ENCODE data around the gene UBE2U. TPM values are rescaled to one million over a fixed set of nuclear protein-coding genes. Genes with fewer than 3 reads are reported as not detected.

Gene UBE2U
- polyA plus RNA-seq, 1 donor (not counting 4 experiments of a cell fraction or from before 2014, with no cell fraction given): not detected

- no peaks in the 10 kb centered on the region for H3K4me1 ChIP-seq (ENCODE audit: control insufficient read depth, extremely low read depth, insufficient read depth, low read length)
- FAIRE-seq (no peak), DNase-seq (ENCODE audit: low read depth, low spot score) (no peak)
- H3K27me3 ChIP-seq (ENCODE audit: control insufficient read depth, extremely low read depth, insufficient read depth, low read length): no peaks in the 10 kb centered on the region
- H3K9me1 ChIP-seq (ENCODE audit: control insufficient read depth, extremely low read depth, insufficient read depth, low read length): no peaks in the 10 kb centered on the region
- no peaks in the 10 kb centered on the region for H3K9me3 ChIP-seq (ENCODE audit: control insufficient read depth, low read depth, low read length)
- dilution Hi-C loops (cut with MboI; ENCODE audit: extremely low pct_ligation_motif_present, low sequenced_read_pairs): loop anchor here (25.0 kb wide), 1 partner anchor 644 kb away; the partner anchor contains the start of gene PGM1
- H3K79me2 ChIP-seq (ENCODE audit: control insufficient read depth, insufficient read depth, low read length): no peaks in the 10 kb centered on the region
- H3K36me3 ChIP-seq (ENCODE audit: control insufficient read depth in 2 of 2, extremely low read depth in 1 of 2, insufficient read depth in 2 of 2, low read length in 2 of 2): no peaks in the 10 kb centered on the region
- no peak overlapping the region for H3K4me2 ChIP-seq (ENCODE audit: control insufficient read depth, extremely low read depth, insufficient read depth, low read depth, low read length)
- H3K9ac ChIP-seq (ENCODE audit: control insufficient read depth, extremely low read depth, insufficient read depth, low read length): no peak overlapping the region
- no peak overlapping the region for H3K27ac ChIP-seq (ENCODE audit: control insufficient read depth, insufficient read depth, low read length)
- no peak overlapping the region for H3K4me3 ChIP-seq (ENCODE audit: control insufficient read depth in 2 of 3, extremely low read depth in 1 of 3, insufficient read depth in 2 of 3, low read depth in 1 of 3, low read length in 3 of 3)
- no peaks in the 10 kb centered on the region for H4K20me1 ChIP-seq (ENCODE audit: control insufficient read depth, extremely low read depth, insufficient read depth, low read length)
- H2AFZ ChIP-seq (ENCODE audit: control insufficient read depth, low read length): no peak overlapping the region
- no peak for TF ChIP-seq CTCF (optimal IDR thresholded peaks at IDR 0.05 in 1 of 3, IDR thresholded peaks at IDR 0.05 in 1 of 3, conservative IDR thresholded peaks at IDR 0.05 in 1 of 3; ENCODE audit: extremely low read depth in 1 of 3, insufficient read depth in 2 of 3, low read length in 3 of 3)
- no peak for TF ChIP-seq EZH2 (IDR thresholded peaks at IDR 0.05; ENCODE audit: low read length)
Observed at GRCh38 chr1:64231153-64231552, 27.7 kb downstream of the UBE2U start.

- H3K9ac ChIP-seq (ENCODE audit: control insufficient read depth, extremely low read depth, insufficient read depth, low read length): no peak overlapping the region
- dilution Hi-C loops (cut with MboI; ENCODE audit: extremely low pct_ligation_motif_present, low sequenced_read_pairs): loop anchor here (25.0 kb wide), 1 partner anchor 644 kb away; the partner anchor contains the start of gene PGM1
- FAIRE-seq: no peak
Observed at GRCh38 chr1:64231654-64232053, 28.2 kb downstream of the UBE2U start.

More at GRCh38 chr1:64231654-64232053, 28.2 kb downstream of the UBE2U start:
- Histone ChIP-seq H3K27ac (ENCODE audit: control insufficient read depth, insufficient read depth, low read length) (no peak overlapping the region), H3K4me2 (ENCODE audit: control insufficient read depth, extremely low read depth, insufficient read depth, low read depth, low read length) (no peak overlapping the region), H3K4me3 (ENCODE audit: control insufficient read depth in 2 of 3, extremely low read depth in 1 of 3, insufficient read depth in 2 of 3, low read depth in 1 of 3, low read length in 3 of 3) (no peak overlapping the region), H3K27me3 (ENCODE audit: control insufficient read depth, extremely low read depth, insufficient read depth, low read length) (no peaks in the 10 kb centered on the region), H3K9me1 (ENCODE audit: control insufficient read depth, extremely low read depth, insufficient read depth, low read length) (no peaks in the 10 kb centered on the region), H3K4me1 (ENCODE audit: control insufficient read depth, extremely low read depth, insufficient read depth, low read length) (no peaks in the 10 kb centered on the region), H3K36me3 (ENCODE audit: control insufficient read depth in 2 of 2, extremely low read depth in 1 of 2, insufficient read depth in 2 of 2, low read length in 2 of 2) (no peaks in the 10 kb centered on the region), H2AFZ (ENCODE audit: control insufficient read depth, low read length) (no peak overlapping the region), H3K79me2 (ENCODE audit: control insufficient read depth, insufficient read depth, low read length) (no peaks in the 10 kb centered on the region), H4K20me1 (ENCODE audit: control insufficient read depth, extremely low read depth, insufficient read depth, low read length) (no peaks in the 10 kb centered on the region), H3K9me3 (ENCODE audit: control insufficient read depth, low read depth, low read length) (no peaks in the 10 kb centered on the region)
- TF ChIP-seq EZH2 (IDR thresholded peaks at IDR 0.05; ENCODE audit: low read length) (no peak), CTCF (optimal IDR thresholded peaks at IDR 0.05 in 1 of 3, IDR thresholded peaks at IDR 0.05 in 1 of 3, conservative IDR thresholded peaks at IDR 0.05 in 1 of 3; ENCODE audit: extremely low read depth in 1 of 3, insufficient read depth in 2 of 3, low read length in 3 of 3) (no peak)
- no peak for DNase-seq (ENCODE audit: low read depth, low spot score)

Measured in keratinocyte (primary cell).